WTC11 (cell line): ENCODE measurements around the gene IL16. TPM values are rescaled to one million over a fixed set of nuclear protein-coding genes. Genes with fewer than 3 reads are reported as not detected.

ENCODE experiments used
- ATAC-seq: fragments of 200-7000 bp; cut with Tn5 transposase; 2 replicates; pipeline ENCODE4 v1.10.0; 2021; ENCODE audit warnings: mild to moderate bottlenecking, moderate library complexity
- CTCF ChIA-PET: fragments of 300-600 bp; sonication (Branson Sonifier 250); formaldehyde crosslinking; loops from one replicate; lab custom pipeline; 2021; ENCODE audit warnings: antibody characterized with exemption; lab: Charles Lee
- POLR2A ChIA-PET: fragments of 350-600 bp; sonication (Branson Sonifier 250); formaldehyde crosslinking; loops from one replicate; lab custom pipeline; 2021; ENCODE audit warnings: antibody characterized with exemption; lab: Charles Lee
- DNase-seq: peaks from one replicate; pipeline ENCODE4 v3.0.0; 2021; ENCODE audit warnings: low spot score
- H3K27ac Mint-ChIP-seq: 2 replicates; pipeline ENCODE4 v1.8.0; 2021; ENCODE audit warnings: mixed read lengths
- H3K27me3 Mint-ChIP-seq: 2 replicates; pipeline ENCODE4 v1.8.0; 2021; ENCODE audit warnings: low read depth, mild to moderate bottlenecking, moderate library complexity, mixed read lengths
- H3K36me3 Mint-ChIP-seq: 2 replicates; pipeline ENCODE4 v1.8.0; 2021; ENCODE audit warnings: mixed read lengths
- H3K4me1 Mint-ChIP-seq: 2 replicates; pipeline ENCODE4 v1.8.0; 2022; ENCODE audit warnings: mixed read lengths
- H3K4me3 Mint-ChIP-seq: 2 replicates; pipeline ENCODE4 v1.8.0; 2021; ENCODE audit warnings: mild to moderate bottlenecking, moderate library complexity, mixed read lengths
- H3K9me3 Mint-ChIP-seq: 2 replicates; pipeline ENCODE4 v1.8.0; 2021; ENCODE audit warnings: mixed read lengths
- ATF1 ChIP-seq: sonication (generic); formaldehyde crosslinking; IDR thresholded peaks from 2 replicates; pipeline ENCODE4 v1.8.1; 2023; ENCODE audit warnings: mild to moderate bottlenecking, moderate library complexity, missing genetic modification reagents
- ELF4 ChIP-seq: sonication (generic); formaldehyde crosslinking; IDR thresholded peaks from 2 replicates; pipeline ENCODE4 v1.8.1; 2022; ENCODE audit warnings: low read depth, mild to moderate bottlenecking, moderate library complexity, missing genetic modification reagents
- EMX1 ChIP-seq: fragments of 250-450 bp; sonication (Bioruptor Pico); IDR thresholded peaks from 2 replicates; pipeline ENCODE4 v1.8.0; 2021; ENCODE audit warnings: mild to moderate bottlenecking
- MXD4 ChIP-seq: fragments of 250-450 bp; sonication (Bioruptor Pico); IDR thresholded peaks from 2 replicates; pipeline ENCODE4 v1.8.0; 2021; ENCODE audit warnings: mild to moderate bottlenecking, moderate library complexity, borderline replicate concordance
- NR1H2 ChIP-seq: sonication (generic); formaldehyde crosslinking; IDR thresholded peaks from 2 replicates; pipeline ENCODE4 v1.9.0; 2021; ENCODE audit warnings: mild to moderate bottlenecking, moderate library complexity, missing genetic modification reagents
- NR3C1 ChIP-seq: sonication (generic); formaldehyde crosslinking; conservative IDR thresholded peaks from 2 replicates; pipeline ENCODE4 v1.8.1; 2023; ENCODE audit warnings: low read depth, mild to moderate bottlenecking, missing genetic modification reagents
- OVOL2 ChIP-seq: fragments of 250-450 bp; sonication (Bioruptor Pico); IDR thresholded peaks from 2 replicates; pipeline ENCODE4 v1.9.0; 2021; ENCODE audit warnings: mild to moderate bottlenecking, borderline replicate concordance
- PRDM15 ChIP-seq: sonication (generic); formaldehyde crosslinking; IDR thresholded peaks from 2 replicates; pipeline ENCODE4 v1.8.0; 2022; ENCODE audit warnings: missing genetic modification reagents
- TCF7 ChIP-seq: sonication (generic); formaldehyde crosslinking; IDR thresholded peaks from 2 replicates; pipeline ENCODE4 v1.8.0; 2022; ENCODE audit warnings: mild to moderate bottlenecking, low read depth, missing genetic modification reagents, moderate library complexity
- TEAD4 ChIP-seq: sonication (generic); formaldehyde crosslinking; IDR thresholded peaks from 2 replicates; pipeline ENCODE4 v1.8.0; 2022; ENCODE audit warnings: mild to moderate bottlenecking, missing genetic modification reagents
- ZBTB21 ChIP-seq: sonication (generic); formaldehyde crosslinking; IDR thresholded peaks from 2 replicates; pipeline ENCODE4 v1.8.1; 2023; ENCODE audit warnings: mild to moderate bottlenecking, missing genetic modification reagents, borderline replicate concordance
- ZNF532 ChIP-seq: fragments of 250-450 bp; sonication (Bioruptor Pico); IDR thresholded peaks from 2 replicates; pipeline ENCODE4 v1.9.0; 2021; ENCODE audit warnings: mild to moderate bottlenecking, borderline replicate concordance
- total RNA-seq: library from RNA; stranded (reverse); gene quantifications from 3 replicates; pipeline ENCODE4 v1.2.3, GENCODE V29; 2021
- TF ChIP-seq, protein P1 (sequence below): fragments of 200-600 bp; IDR thresholded peaks from 2 replicates; pipeline ENCODE4 v1.8.0; 2022; ENCODE audit warnings: antibody characterized with exemption
- TF ChIP-seq, protein P2 (sequence below): fragments of 250-450 bp; sonication (Bioruptor Pico); IDR thresholded peaks from 2 replicates; pipeline ENCODE4 v1.9.0; 2021; ENCODE audit warnings: mild to moderate bottlenecking
- TF ChIP-seq, protein P3 (sequence below): sonication (generic); formaldehyde crosslinking; IDR thresholded peaks from 2 replicates; pipeline ENCODE4 v1.8.1; 2023; ENCODE audit warnings: mild to moderate bottlenecking, moderate library complexity, missing genetic modification reagents
- TF ChIP-seq, protein P4 (sequence below): sonication (generic); formaldehyde crosslinking; IDR thresholded peaks from 2 replicates; pipeline ENCODE4 v1.8.0; 2022; ENCODE audit warnings: mild to moderate bottlenecking, missing genetic modification reagents

Gene IL16
- total RNA-seq, 1 experiment from 2014 or later, result 0.61 TPM

DNA sequence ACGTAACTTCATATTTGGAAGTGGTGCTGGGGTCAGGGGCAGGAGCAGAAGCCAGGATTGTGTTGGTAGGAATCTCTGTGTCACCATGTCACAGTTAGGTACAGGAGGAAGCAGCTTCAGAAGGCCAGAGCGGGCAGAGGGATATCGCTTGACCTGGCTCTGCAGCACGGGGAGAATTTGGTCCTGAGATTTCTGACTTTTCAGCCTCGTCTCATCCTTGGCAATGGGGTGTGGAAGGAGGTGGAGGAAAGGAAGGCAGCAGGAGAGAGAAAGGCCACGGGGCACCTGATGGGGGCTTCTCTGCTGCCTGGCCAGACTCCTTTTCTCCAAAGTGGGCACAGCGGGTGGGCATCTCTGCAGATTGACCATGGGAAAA, 564 bp downstream of the IL16 start:
- Mint-ChIP-seq H3K27ac (no peak overlapping the region), H3K4me1 (peaks cover 6% of the 10 kb centered on the region), H3K9me3 (no peaks in the 10 kb centered on the region), H3K4me3 (no peak overlapping the region), H3K27me3 (no peaks in the 10 kb centered on the region), H3K36me3 (no peaks in the 10 kb centered on the region)
- ATAC-seq (no peak), DNase-seq (no peak)
- ChIA-PET POLR2A (no interaction called here), CTCF (interaction anchor here (5.2 kb wide), 1 partner anchor 69 kb away, joined by 21 read pairs; no protein-coding TSS in a partner anchor)
- TF ChIP-seq EMX1 (CRISPR knock-in tag) (no peak), ZBTB21 (CRISPR knock-in tag) (no peak), PRDM15 (CRISPR knock-in tag) (no peak), TEAD4 (CRISPR knock-in tag) (no peak), ZNF532 (CRISPR knock-in tag) (no peak), OVOL2 (CRISPR knock-in tag) (no peak), NR3C1 (CRISPR knock-in tag) (no peak), ELF4 (CRISPR knock-in tag) (no peak), TCF7 (CRISPR knock-in tag) (no peak), NR1H2 (CRISPR knock-in tag) (no peak), ATF1 (CRISPR knock-in tag) (no peak), MXD4 (CRISPR knock-in tag) (no peak)
- TF ChIP-seq, protein P1, sequence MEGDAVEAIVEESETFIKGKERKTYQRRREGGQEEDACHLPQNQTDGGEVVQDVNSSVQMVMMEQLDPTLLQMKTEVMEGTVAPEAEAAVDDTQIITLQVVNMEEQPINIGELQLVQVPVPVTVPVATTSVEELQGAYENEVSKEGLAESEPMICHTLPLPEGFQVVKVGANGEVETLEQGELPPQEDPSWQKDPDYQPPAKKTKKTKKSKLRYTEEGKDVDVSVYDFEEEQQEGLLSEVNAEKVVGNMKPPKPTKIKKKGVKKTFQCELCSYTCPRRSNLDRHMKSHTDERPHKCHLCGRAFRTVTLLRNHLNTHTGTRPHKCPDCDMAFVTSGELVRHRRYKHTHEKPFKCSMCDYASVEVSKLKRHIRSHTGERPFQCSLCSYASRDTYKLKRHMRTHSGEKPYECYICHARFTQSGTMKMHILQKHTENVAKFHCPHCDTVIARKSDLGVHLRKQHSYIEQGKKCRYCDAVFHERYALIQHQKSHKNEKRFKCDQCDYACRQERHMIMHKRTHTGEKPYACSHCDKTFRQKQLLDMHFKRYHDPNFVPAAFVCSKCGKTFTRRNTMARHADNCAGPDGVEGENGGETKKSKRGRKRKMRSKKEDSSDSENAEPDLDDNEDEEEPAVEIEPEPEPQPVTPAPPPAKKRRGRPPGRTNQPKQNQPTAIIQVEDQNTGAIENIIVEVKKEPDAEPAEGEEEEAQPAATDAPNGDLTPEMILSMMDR, result no peak
- TF ChIP-seq, protein P2, sequence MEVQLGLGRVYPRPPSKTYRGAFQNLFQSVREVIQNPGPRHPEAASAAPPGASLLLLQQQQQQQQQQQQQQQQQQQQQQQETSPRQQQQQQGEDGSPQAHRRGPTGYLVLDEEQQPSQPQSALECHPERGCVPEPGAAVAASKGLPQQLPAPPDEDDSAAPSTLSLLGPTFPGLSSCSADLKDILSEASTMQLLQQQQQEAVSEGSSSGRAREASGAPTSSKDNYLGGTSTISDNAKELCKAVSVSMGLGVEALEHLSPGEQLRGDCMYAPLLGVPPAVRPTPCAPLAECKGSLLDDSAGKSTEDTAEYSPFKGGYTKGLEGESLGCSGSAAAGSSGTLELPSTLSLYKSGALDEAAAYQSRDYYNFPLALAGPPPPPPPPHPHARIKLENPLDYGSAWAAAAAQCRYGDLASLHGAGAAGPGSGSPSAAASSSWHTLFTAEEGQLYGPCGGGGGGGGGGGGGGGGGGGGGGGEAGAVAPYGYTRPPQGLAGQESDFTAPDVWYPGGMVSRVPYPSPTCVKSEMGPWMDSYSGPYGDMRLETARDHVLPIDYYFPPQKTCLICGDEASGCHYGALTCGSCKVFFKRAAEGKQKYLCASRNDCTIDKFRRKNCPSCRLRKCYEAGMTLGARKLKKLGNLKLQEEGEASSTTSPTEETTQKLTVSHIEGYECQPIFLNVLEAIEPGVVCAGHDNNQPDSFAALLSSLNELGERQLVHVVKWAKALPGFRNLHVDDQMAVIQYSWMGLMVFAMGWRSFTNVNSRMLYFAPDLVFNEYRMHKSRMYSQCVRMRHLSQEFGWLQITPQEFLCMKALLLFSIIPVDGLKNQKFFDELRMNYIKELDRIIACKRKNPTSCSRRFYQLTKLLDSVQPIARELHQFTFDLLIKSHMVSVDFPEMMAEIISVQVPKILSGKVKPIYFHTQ, result no peak
- TF ChIP-seq, protein P3, sequence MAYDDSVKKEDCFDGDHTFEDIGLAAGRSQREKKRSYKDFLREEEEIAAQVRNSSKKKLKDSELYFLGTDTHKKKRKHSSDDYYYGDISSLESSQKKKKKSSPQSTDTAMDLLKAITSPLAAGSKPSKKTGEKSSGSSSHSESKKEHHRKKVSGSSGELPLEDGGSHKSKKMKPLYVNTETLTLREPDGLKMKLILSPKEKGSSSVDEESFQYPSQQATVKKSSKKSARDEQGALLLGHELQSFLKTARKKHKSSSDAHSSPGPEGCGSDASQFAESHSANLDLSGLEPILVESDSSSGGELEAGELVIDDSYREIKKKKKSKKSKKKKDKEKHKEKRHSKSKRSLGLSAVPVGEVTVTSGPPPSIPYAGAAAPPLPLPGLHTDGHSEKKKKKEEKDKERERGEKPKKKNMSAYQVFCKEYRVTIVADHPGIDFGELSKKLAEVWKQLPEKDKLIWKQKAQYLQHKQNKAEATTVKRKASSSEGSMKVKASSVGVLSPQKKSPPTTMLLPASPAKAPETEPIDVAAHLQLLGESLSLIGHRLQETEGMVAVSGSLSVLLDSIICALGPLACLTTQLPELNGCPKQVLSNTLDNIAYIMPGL (CRISPR knock-in tag), result no peak
- TF ChIP-seq, protein P4, sequence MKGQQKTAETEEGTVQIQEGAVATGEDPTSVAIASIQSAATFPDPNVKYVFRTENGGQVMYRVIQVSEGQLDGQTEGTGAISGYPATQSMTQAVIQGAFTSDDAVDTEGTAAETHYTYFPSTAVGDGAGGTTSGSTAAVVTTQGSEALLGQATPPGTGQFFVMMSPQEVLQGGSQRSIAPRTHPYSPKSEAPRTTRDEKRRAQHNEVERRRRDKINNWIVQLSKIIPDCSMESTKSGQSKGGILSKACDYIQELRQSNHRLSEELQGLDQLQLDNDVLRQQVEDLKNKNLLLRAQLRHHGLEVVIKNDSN, result no peak
